Immature natural killer cell (primary cell): Measurements from ENCODE around the gene GPX4. TPM values are rescaled to one million over a fixed set of nuclear protein-coding genes. Genes with fewer than 3 reads are reported as not detected.

Experiments used
- DNase-seq, 3 donors: peaks; one replicate each; pipeline ENCODE4 v3.0.0; 2022; ENCODE audit warnings: mixed read lengths in 1 of 3
- H3K27ac Mint-ChIP-seq, 6 donors: one replicate each; pipeline ENCODE4 v1.8.0; 2020; ENCODE audit warnings: mixed read lengths in 6 of 6, mild to moderate bottlenecking in 5 of 6, inconsistent platforms in 4 of 6, moderate library complexity in 3 of 6
- H3K27me3 Mint-ChIP-seq, 3 donors: one replicate each; pipeline ENCODE4 v1.8.0; 2020 to 2021; ENCODE audit warnings: low read depth in 3 of 3, mild to moderate bottlenecking in 3 of 3, mixed read lengths in 3 of 3, moderate library complexity in 3 of 3, inconsistent platforms in 1 of 3
- H3K36me3 Mint-ChIP-seq, 3 donors: one replicate each; pipeline ENCODE4 v1.8.0; 2020; ENCODE audit warnings: mixed read lengths in 3 of 3, inconsistent platforms in 2 of 3, mild to moderate bottlenecking in 2 of 3
- H3K4me1 Mint-ChIP-seq, 2 donors: one replicate each; pipeline ENCODE4 v1.8.0; 2020; ENCODE audit warnings: inconsistent platforms in 2 of 2, mild to moderate bottlenecking in 2 of 2, mixed read lengths in 2 of 2, moderate library complexity in 1 of 2
- H3K4me3 Mint-ChIP-seq, 5 donors: one replicate each; pipeline ENCODE4 v1.8.0; 2020; ENCODE audit warnings: mild to moderate bottlenecking in 5 of 5, mixed read lengths in 5 of 5, inconsistent platforms in 3 of 5, moderate library complexity in 3 of 5
- H3K9me3 Mint-ChIP-seq, 6 donors: one replicate each; pipeline ENCODE4 v1.8.0; 2020; ENCODE audit warnings: mild to moderate bottlenecking in 6 of 6, mixed read lengths in 6 of 6, inconsistent platforms in 4 of 6, moderate library complexity in 3 of 6
- polyA plus RNA-seq, 3 donors: library from polyadenylated mRNA; unstranded; fragments of 300-500 nt; fragmentation: Illumina TruSeq; gene quantifications; one replicate each; pipeline ENCODE4 v1.2.3, GENCODE V29; 2021

Gene GPX4
- polyA plus RNA-seq, 3 donors from 2014 or later = 225 to 320 (median 280) TPM

- no peaks in the 10 kb centered on the region for H3K9me3 Mint-ChIP-seq
- peak overlapping the region; percentile 33 to 77 (median 44) for H3K4me3 Mint-ChIP-seq
- peaks cover 9 to 18% (median 15%) of the 10 kb centered on the region in 3 donors for H3K27me3 Mint-ChIP-seq
- peaks cover 17 to 30% of the 10 kb centered on the region in 2 donors for H3K4me1 Mint-ChIP-seq
- no peaks in the 10 kb centered on the region for H3K36me3 Mint-ChIP-seq
- no peak for DNase-seq
- peak overlapping the region in 5 of 6 donors; percentile 16 to 74 (median 49) for H3K27ac Mint-ChIP-seq
Measured at GRCh38 chr19:1105873-1106840, 2.4 kb downstream of the GPX4 start.

- Mint-ChIP-seq H3K27ac (peak overlapping the region in 1 of 6 donors; percentile 39), H3K4me1 (peaks cover 8 to 21% of the 10 kb centered on the region in 2 donors), H3K4me3 (peak overlapping the region in 3 of 5 donors; percentile 13 to 51 (median 30)), H3K36me3 (no peaks in the 10 kb centered on the region), H3K27me3 (peaks cover 9 to 18% (median 15%) of the 10 kb centered on the region in 3 donors), H3K9me3 (no peaks in the 10 kb centered on the region)
- DNase-seq = no peak
Measured at GRCh38 chr19:1106841-1107660, 3.3 kb downstream of the GPX4 start.

GRCh38 chr19:1107661-1108261 lies 4.0 kb downstream of the GPX4 start:
- Mint-ChIP-seq H3K9me3 (no peaks in the 10 kb centered on the region), H3K4me3 (no peak overlapping the region), H3K4me1 (peaks cover 6 to 16% of the 10 kb centered on the region in 2 donors), H3K36me3 (no peaks in the 10 kb centered on the region), H3K27me3 (peaks cover 9 to 18% (median 17%) of the 10 kb centered on the region in 3 donors), H3K27ac (no peak overlapping the region)
- no peak for DNase-seq

- DNase-seq = no peak
- Mint-ChIP-seq H3K27ac (no peak overlapping the region), H3K36me3 (no peaks in the 10 kb centered on the region), H3K4me1 (peaks cover 2 to 9% of the 10 kb centered on the region in 2 donors), H3K9me3 (no peaks in the 10 kb centered on the region), H3K27me3 (peaks cover 6 to 15% (median 15%) of the 10 kb centered on the region in 3 donors), H3K4me3 (no peak overlapping the region)
Measured at GRCh38 chr19:1108291-1109031, 4.7 kb downstream of the GPX4 start.

- peaks cover 0 to 7% of the 10 kb centered on the region in 2 donors for H3K4me1 Mint-ChIP-seq
- no peaks in the 10 kb centered on the region for H3K9me3 Mint-ChIP-seq
- H3K4me3 Mint-ChIP-seq = no peak overlapping the region
- peaks cover 4 to 12% (median 11%) of the 10 kb centered on the region in 3 donors for H3K27me3 Mint-ChIP-seq
- no peak overlapping the region for H3K27ac Mint-ChIP-seq
- no peak for DNase-seq
- H3K36me3 Mint-ChIP-seq = no peaks in the 10 kb centered on the region
Measured at GRCh38 chr19:1109032-1109551, 5.3 kb downstream of the GPX4 start.

GRCh38 chr19:1109697-1110671 lies 6.2 kb downstream of the GPX4 start:
- Mint-ChIP-seq H3K27ac (no peak overlapping the region), H3K27me3 (peaks cover 4 to 12% (median 11%) of the 10 kb centered on the region in 3 donors)

GRCh38 chr19:1110809-1111640 lies 7.2 kb downstream of the GPX4 start:
- no peak overlapping the region for H3K4me3 Mint-ChIP-seq
- peaks cover 0 to 9% (median 7%) of the 10 kb centered on the region in 3 donors for H3K27me3 Mint-ChIP-seq
- no peak for DNase-seq
- H3K9me3 Mint-ChIP-seq = no peaks in the 10 kb centered on the region
- H3K36me3 Mint-ChIP-seq = no peaks in the 10 kb centered on the region
- peaks cover 0 to under 1% of the 10 kb centered on the region in 2 donors for H3K4me1 Mint-ChIP-seq
- no peak overlapping the region for H3K27ac Mint-ChIP-seq

More at GRCh38 chr19:1109697-1110671, 6.2 kb downstream of the GPX4 start:
- Mint-ChIP-seq H3K4me1 (peaks cover 0 to 6% of the 10 kb centered on the region in 2 donors), H3K4me3 (no peak overlapping the region), H3K36me3 (no peaks in the 10 kb centered on the region), H3K9me3 (no peaks in the 10 kb centered on the region)
- DNase-seq = no peak

GRCh38 chr19:1111641-1112267 lies 8.0 kb downstream of the GPX4 start:
- Mint-ChIP-seq H3K4me1 (no peaks in the 10 kb centered on the region), H3K27me3 (peaks cover 0 to 9% (median 4%) of the 10 kb centered on the region in 3 donors), H3K27ac (no peak overlapping the region)

GRCh38 chr19:1112268-1113029 lies 8.7 kb downstream of the GPX4 start:
- H3K9me3 Mint-ChIP-seq = no peaks in the 10 kb centered on the region
- no peak overlapping the region for H3K27ac Mint-ChIP-seq
- DNase-seq = no peak
- no peaks in the 10 kb centered on the region for H3K4me1 Mint-ChIP-seq
- no peaks in the 10 kb centered on the region for H3K36me3 Mint-ChIP-seq
- H3K4me3 Mint-ChIP-seq = no peak overlapping the region
- peaks cover 0 to 5% (median 3%) of the 10 kb centered on the region in 3 donors for H3K27me3 Mint-ChIP-seq

More at GRCh38 chr19:1111641-1112267, 8.0 kb downstream of the GPX4 start:
- no peak for DNase-seq
- no peak overlapping the region for H3K4me3 Mint-ChIP-seq
- no peaks in the 10 kb centered on the region for H3K36me3 Mint-ChIP-seq
- no peaks in the 10 kb centered on the region for H3K9me3 Mint-ChIP-seq
